Measurements from ENCODE around the gene ARF1.
A peak's percentile ranks its signal among the peaks of the same experiment; 100 is the strongest.

Gene ARF1

GRCh38 chr1:228123505-228123904 is 41.0 kb downstream of the ARF1 start:
- POLR2A ChIA-PET = no interaction called here

GRCh38 chr1:228125185-228125584 is 42.7 kb downstream of the ARF1 start:
- ChIA-PET CTCF (interaction anchor here (0.8 to 0.9 kb wide), 2 partner anchors 126 to 389 kb away, joined by 3 read pairs; no protein-coding TSS in a partner anchor), POLR2A (no interaction called here)
- no peak overlapping the region for H3K4me3 ChIP-seq (ENCODE audit: low read depth, low read length)
- TF ChIP-seq CTCF (IDR thresholded peaks at IDR 0.05; ENCODE audit: insufficient read depth, low read length, missing control alignments) = no peak
- no peak for DNase-seq (ENCODE audit: low read depth, low spot score)

More at GRCh38 chr1:228123505-228123904, 41.0 kb downstream of the ARF1 start:
- no peak for DNase-seq (ENCODE audit: low read depth, low spot score)
- CTCF ChIA-PET = interaction anchor here (1.2 to 6.0 kb wide), 3 partner anchors 8 to 270 kb away, joined by 3 to 58 read pairs (median 9); no protein-coding TSS in a partner anchor
- no peak for TF ChIP-seq CTCF (IDR thresholded peaks at IDR 0.05; ENCODE audit: insufficient read depth, low read length, missing control alignments)
- no peak overlapping the region for H3K4me3 ChIP-seq (ENCODE audit: low read depth, low read length)

GRCh38 chr1:228131766-228132165 is 49.3 kb downstream of the ARF1 start:
- ChIA-PET POLR2A (no interaction called here), CTCF (interaction anchor here (1.1 to 5.2 kb wide), 14 partner anchors 11 to 392 kb away, joined by 3 to 69 read pairs (median 12); partner anchors contain the start of genes IBA57 and MRPL55)
- no peak for TF ChIP-seq CTCF (IDR thresholded peaks at IDR 0.05; ENCODE audit: insufficient read depth, low read length, missing control alignments)
- DNase-seq (ENCODE audit: low read depth, low spot score) = no peak
- H3K4me3 ChIP-seq (ENCODE audit: low read depth, low read length) = no peak overlapping the region

- ChIA-PET CTCF (interaction anchor here (1.3 kb wide), 1 partner anchor 382 kb away, joined by 3 read pairs; no protein-coding TSS in a partner anchor), POLR2A (no interaction called here)
- no peak for DNase-seq (ENCODE audit: low read depth, low spot score)
- no peak overlapping the region for H3K4me3 ChIP-seq (ENCODE audit: low read depth, low read length)
- TF ChIP-seq CTCF (IDR thresholded peaks at IDR 0.05; ENCODE audit: insufficient read depth, low read length, missing control alignments) = no peak
Measured at GRCh38 chr1:228134591-228134990, 52.1 kb downstream of the ARF1 start.

GRCh38 chr1:228136901-228137300 is 54.4 kb downstream of the ARF1 start:
- H3K4me3 ChIP-seq (ENCODE audit: low read depth, low read length) = no peak overlapping the region
- ChIA-PET POLR2A (no interaction called here), CTCF (interaction anchor here (1.2 kb wide), 1 partner anchor 139 kb away, joined by 4 read pairs; no protein-coding TSS in a partner anchor)
- DNase-seq (ENCODE audit: low read depth, low spot score) = no peak
- no peak for TF ChIP-seq CTCF (IDR thresholded peaks at IDR 0.05; ENCODE audit: insufficient read depth, low read length, missing control alignments)

- ChIA-PET POLR2A (no interaction called here), CTCF (interaction anchor here (0.6 to 2.6 kb wide), 4 partner anchors 9 to 254 kb away, joined by 3 to 13 read pairs (median 4); no protein-coding TSS in a partner anchor)
- no peak for TF ChIP-seq CTCF (IDR thresholded peaks at IDR 0.05; ENCODE audit: insufficient read depth, low read length, missing control alignments)
- H3K4me3 ChIP-seq (ENCODE audit: low read depth, low read length) = peak overlapping the region; percentile 92
- DNase-seq (ENCODE audit: low read depth, low spot score) = no peak
Measured at GRCh38 chr1:228139406-228139930, 57.0 kb downstream of the ARF1 start.
